Measurements from ENCODE around the gene DOCK4. TPM values are rescaled to one million over a fixed set of nuclear protein-coding genes. Genes with fewer than 3 reads are reported as not detected.

Gene DOCK4
- total RNA-seq, 1 donor from 2014 or later = 4.5 TPM

DNA sequence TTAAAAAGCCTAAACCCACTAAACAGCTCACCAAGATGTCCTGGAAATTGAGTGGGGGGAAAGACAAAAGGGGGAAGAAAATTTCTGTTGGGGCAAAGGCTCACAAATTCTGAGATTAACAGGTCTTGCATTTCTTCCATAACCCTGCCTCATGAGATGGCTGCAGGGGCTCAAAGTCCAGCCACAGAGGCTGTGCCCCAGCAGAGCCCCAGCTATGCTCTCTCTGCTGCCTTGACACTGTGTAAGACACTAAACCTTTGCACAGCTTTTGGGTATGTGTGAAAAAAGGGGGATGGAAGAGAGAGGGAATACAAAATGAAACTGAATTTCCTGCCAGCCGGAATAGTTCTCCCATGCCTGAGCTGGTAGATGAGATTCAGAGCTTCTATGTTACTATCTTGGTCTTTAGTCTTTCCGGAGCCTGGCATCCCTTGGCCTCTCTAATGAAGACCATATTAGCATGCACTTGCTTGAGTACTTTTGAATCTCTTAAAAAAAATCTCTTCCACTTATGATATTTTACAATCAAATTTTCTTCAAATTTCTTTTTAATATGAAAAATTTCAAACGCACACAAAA, 403.9 kb downstream of the DOCK4 start:
- H3K4me3 ChIP-seq (ENCODE audit: low read depth, low read length) = no peak overlapping the region
- TF ChIP-seq, protein P1, sequence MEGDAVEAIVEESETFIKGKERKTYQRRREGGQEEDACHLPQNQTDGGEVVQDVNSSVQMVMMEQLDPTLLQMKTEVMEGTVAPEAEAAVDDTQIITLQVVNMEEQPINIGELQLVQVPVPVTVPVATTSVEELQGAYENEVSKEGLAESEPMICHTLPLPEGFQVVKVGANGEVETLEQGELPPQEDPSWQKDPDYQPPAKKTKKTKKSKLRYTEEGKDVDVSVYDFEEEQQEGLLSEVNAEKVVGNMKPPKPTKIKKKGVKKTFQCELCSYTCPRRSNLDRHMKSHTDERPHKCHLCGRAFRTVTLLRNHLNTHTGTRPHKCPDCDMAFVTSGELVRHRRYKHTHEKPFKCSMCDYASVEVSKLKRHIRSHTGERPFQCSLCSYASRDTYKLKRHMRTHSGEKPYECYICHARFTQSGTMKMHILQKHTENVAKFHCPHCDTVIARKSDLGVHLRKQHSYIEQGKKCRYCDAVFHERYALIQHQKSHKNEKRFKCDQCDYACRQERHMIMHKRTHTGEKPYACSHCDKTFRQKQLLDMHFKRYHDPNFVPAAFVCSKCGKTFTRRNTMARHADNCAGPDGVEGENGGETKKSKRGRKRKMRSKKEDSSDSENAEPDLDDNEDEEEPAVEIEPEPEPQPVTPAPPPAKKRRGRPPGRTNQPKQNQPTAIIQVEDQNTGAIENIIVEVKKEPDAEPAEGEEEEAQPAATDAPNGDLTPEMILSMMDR (IDR thresholded peaks at IDR 0.05; ENCODE audit: insufficient read depth, low read length, severe bottlenecking) = no peak
- DNase-seq (ENCODE audit: low read depth) (no peak), FAIRE-seq (no peak)
- H3K27me3 ChIP-seq (ENCODE audit: control insufficient read depth, insufficient read depth, low read length) = no peaks in the 10 kb centered on the region
- no peaks in the 10 kb centered on the region for H3K36me3 ChIP-seq (ENCODE audit: control insufficient read depth, insufficient read depth, low read length)

DNA sequence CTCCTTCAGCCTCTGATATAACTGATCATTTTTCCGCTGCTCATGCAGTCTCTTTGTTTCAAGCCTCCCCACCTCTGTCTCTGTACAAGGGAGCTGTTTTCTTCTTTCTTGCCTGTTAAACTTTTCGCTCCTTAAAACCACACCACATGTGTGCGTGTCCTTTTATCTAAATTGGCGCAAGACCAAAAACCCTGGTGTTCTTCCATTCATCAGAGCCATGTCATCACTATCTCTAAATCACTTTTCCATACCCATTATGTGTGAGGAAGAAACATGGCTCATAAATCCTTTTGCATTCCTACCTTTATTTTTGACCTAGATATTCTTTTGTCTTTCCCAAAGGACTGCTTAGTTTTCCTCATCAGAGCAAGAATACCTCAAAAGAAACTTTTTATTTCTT, 404.9 kb downstream of the DOCK4 start:
- FAIRE-seq = no peak

DNA sequence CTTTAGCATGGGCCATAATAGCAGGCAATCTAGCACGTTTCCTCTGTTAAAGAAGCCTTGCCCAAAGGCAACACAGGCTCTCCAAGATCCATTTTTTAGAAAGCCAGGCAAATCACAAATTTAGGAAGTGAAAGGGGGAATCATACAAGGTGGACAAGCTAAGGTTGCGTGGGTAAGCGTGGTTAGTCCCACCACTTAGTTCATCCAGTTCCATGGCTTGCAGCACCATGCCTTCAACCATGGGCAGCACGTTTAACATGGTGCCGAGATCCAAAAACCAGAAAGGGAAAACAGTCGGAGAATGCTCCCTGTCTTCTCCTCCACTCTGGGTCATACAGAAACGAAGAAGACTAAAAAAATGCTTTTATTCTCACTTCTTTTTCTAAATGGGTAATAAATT, 409.5 kb downstream of the DOCK4 start:
- TF ChIP-seq, protein P1 (IDR thresholded peaks at IDR 0.05; ENCODE audit: insufficient read depth, low read length, severe bottlenecking) = no peak
- H3K36me3 ChIP-seq (ENCODE audit: control insufficient read depth, insufficient read depth, low read length) = no peaks in the 10 kb centered on the region
- no peak overlapping the region for H3K4me3 ChIP-seq (ENCODE audit: low read depth, low read length)
- H3K27me3 ChIP-seq (ENCODE audit: control insufficient read depth, insufficient read depth, low read length) = no peaks in the 10 kb centered on the region
- DNase-seq (ENCODE audit: low read depth) = peak; percentile 4
- FAIRE-seq = no peak

More for the DNA sequence above, 404.9 kb downstream of the DOCK4 start:
- TF ChIP-seq, protein P1 (IDR thresholded peaks at IDR 0.05; ENCODE audit: insufficient read depth, low read length, severe bottlenecking) = no peak
- Histone ChIP-seq H3K36me3 (ENCODE audit: control insufficient read depth, insufficient read depth, low read length) (no peaks in the 10 kb centered on the region), H3K4me3 (ENCODE audit: low read depth, low read length) (no peak overlapping the region), H3K27me3 (ENCODE audit: control insufficient read depth, insufficient read depth, low read length) (no peaks in the 10 kb centered on the region)
- DNase-seq (ENCODE audit: low read depth) = no peak

DNA sequence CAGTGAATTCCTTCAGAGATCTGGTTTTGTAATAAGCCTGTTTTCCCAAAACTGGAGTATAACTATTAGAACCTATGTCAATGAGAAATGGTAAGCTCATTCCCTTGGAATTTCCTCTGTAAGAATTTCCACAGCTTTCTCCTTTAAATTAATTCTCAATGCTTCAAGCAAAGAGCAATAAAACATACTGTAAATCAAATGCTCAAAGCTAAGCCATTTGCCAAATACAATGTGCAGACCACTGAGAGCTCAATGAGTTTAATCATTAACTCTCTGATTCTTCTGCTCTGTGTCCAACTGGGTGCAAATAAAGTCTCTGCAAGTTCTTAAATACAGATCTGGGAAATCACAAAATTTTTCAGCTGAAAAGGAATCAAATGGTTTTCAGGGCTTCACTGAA, 416.3 kb downstream of the DOCK4 start:
- no peaks in the 10 kb centered on the region for H3K36me3 ChIP-seq (ENCODE audit: control insufficient read depth, insufficient read depth, low read length)
- no peaks in the 10 kb centered on the region for H3K27me3 ChIP-seq (ENCODE audit: control insufficient read depth, insufficient read depth, low read length)
- FAIRE-seq (no peak), DNase-seq (ENCODE audit: low read depth) (no peak)
- no peak overlapping the region for H3K4me3 ChIP-seq (ENCODE audit: low read depth, low read length)
- TF ChIP-seq, protein P1 (IDR thresholded peaks at IDR 0.05; ENCODE audit: insufficient read depth, low read length, severe bottlenecking) = no peak

DNA sequence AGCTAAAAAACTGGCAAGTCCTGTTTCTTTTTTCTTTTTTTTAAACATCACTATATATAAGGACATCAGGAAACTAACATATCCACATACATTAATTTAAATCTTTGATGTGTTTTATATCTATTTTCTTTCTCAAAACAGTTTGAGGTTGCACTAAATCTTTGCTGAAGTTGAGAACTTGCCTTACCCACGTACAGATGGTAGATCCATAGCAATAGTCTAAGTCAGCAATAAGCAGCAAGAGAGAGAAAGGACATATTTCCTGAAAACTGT, 417.2 kb downstream of the DOCK4 start:
- FAIRE-seq = no peak
- DNase-seq (ENCODE audit: low read depth) = no peak
- Histone ChIP-seq H3K27me3 (ENCODE audit: control insufficient read depth, insufficient read depth, low read length) (no peaks in the 10 kb centered on the region), H3K4me3 (ENCODE audit: low read depth, low read length) (no peak overlapping the region), H3K36me3 (ENCODE audit: control insufficient read depth, insufficient read depth, low read length) (no peaks in the 10 kb centered on the region)
- TF ChIP-seq, protein P1 (IDR thresholded peaks at IDR 0.05; ENCODE audit: insufficient read depth, low read length, severe bottlenecking) = no peak
